HCT116 (cell line): Measurements from ENCODE around the gene CX3CR1. TPM values are rescaled to one million over a fixed set of nuclear protein-coding genes. Genes with fewer than 3 reads are reported as not detected.
A peak's percentile ranks its signal among the peaks of the same experiment; 100 is the strongest.

ENCODE experiments used
- ATAC-seq: fragments of 200-7000 bp; cut with Tn5 transposase; 2 replicates; pipeline ENCODE4 v1.9.1; 2020; ENCODE audit warnings: mild to moderate bottlenecking, moderate library complexity
- Bru-seq: library from RNA; stranded (reverse); fragments of 400-500 nt; gene quantifications from one replicate; lab custom pipeline; 2021; lab: Mats Ljungman, UMichigan
- BruChase-seq, 2 experiments: library from RNA; stranded (reverse); fragments of 400-500 nt; gene quantifications; one replicate each; lab custom pipeline; 2021; lab: Mats Ljungman, UMichigan
- BruUV-seq: library from RNA; stranded (reverse); fragments of 400-500 nt; replicated peaks from 2 replicates; lab custom pipeline; 2021; lab: Mats Ljungman, UMichigan
- CTCF ChIA-PET: fragments of 300-600 bp; sonication (Branson Sonifier 250); formaldehyde crosslinking; loops from one replicate; lab custom pipeline; 2021; ENCODE audit warnings: antibody characterized with exemption; lab: Charles Lee
- POLR2A ChIA-PET: fragments of 300-600, 350-600 bp; sonication (Branson Sonifier 250); formaldehyde crosslinking; loops from one replicate; lab custom pipeline; 2021; ENCODE audit warnings: antibody characterized with exemption; lab: Charles Lee
- RAD21 ChIA-PET, 2 experiments: fragments of 300-600 bp; sonication (Branson Sonifier 250); formaldehyde crosslinking; loops; one replicate each; lab custom pipeline; 2023; ENCODE audit warnings: low total read pairs in 2 of 2; ENCODE audit not compliant: uncharacterized antibody in 2 of 2, unreplicated experiment in 2 of 2, low non-redundant PET in 1 of 2; lab: Charles Lee
- DNase-seq: peaks from one replicate; pipeline ENCODE4 v3.0.0-alpha.2; 2010; ENCODE audit warnings: low read depth, low spot score
- H2AFZ ChIP-seq: fragments of 200-600 bp; shearing (Covaris generic), sonication (generic); 2 replicates; pipeline ENCODE4 v1.6.1; 2017; ENCODE audit warnings: low read depth, mixed run types, mixed read lengths, antibody characterized with exemption, low read length; ENCODE audit not compliant: poor library complexity, severe bottlenecking
- H3K27ac ChIP-seq: 2 replicates; pipeline ENCODE4 v1.5.1; 2012; ENCODE audit warnings: low read depth, low read length
- H3K27me3 ChIP-seq: fragments of 200-600 bp; sonication (generic); 2 replicates; pipeline ENCODE4 v1.6.1; 2016; ENCODE audit warnings: mixed run types, low read length, mixed read lengths; ENCODE audit not compliant: insufficient read depth
- H3K36me3 ChIP-seq, 2 experiments: fragments of 200-500 bp in 1 of 2; fragments of 200-600 bp in 1 of 2; sonication (Bioruptor generic) in 1 of 2; sonication (generic) in 1 of 2; 2 replicates each; pipeline versions ENCODE4 v1.5.1 to v1.6.1; 2014 to 2016; ENCODE audit warnings: low read length in 2 of 2, inconsistent platforms in 1 of 2, mixed read lengths in 1 of 2, mixed run types in 1 of 2; ENCODE audit not compliant: insufficient read depth in 2 of 2, control insufficient read depth in 1 of 2
- H3K4me1 ChIP-seq, 2 experiments: fragments of 200-600 bp in 1 of 2; sonication (generic) in 1 of 2; 2 replicates each; pipeline versions ENCODE4 v1.5.1 to v1.6.1; 2012 to 2017; ENCODE audit warnings: low read length in 2 of 2, inconsistent platforms in 1 of 2, mild to moderate bottlenecking in 1 of 2, mixed read lengths in 1 of 2, mixed run types in 1 of 2, moderate library complexity in 1 of 2; ENCODE audit not compliant: insufficient read depth in 2 of 2, control insufficient read depth in 1 of 2
- H3K4me2 ChIP-seq: fragments of 200-600 bp; sonication (generic); 2 replicates; pipeline ENCODE4 v1.6.1; 2017; ENCODE audit warnings: mixed run types, low read length, mixed read lengths
- H3K4me3 ChIP-seq, 2 experiments: fragments of 200-600 bp in 1 of 2; sonication (generic) in 1 of 2; replicated peaks in 1 of 2; 2 replicates each; pipeline ENCODE4 v1.5.1; 2011 to 2016; ENCODE audit warnings: low read length in 2 of 2, control low read depth in 1 of 2, low read depth in 1 of 2, mild to moderate bottlenecking in 1 of 2, mixed read lengths in 1 of 2, mixed run types in 1 of 2
- H3K79me2 ChIP-seq: fragments of 200-600 bp; sonication (generic); 2 replicates; pipeline ENCODE4 v1.6.1; 2017; ENCODE audit warnings: mild to moderate bottlenecking, mixed run types, low read length, moderate library complexity, mixed read lengths; ENCODE audit not compliant: insufficient read depth
- H3K9ac ChIP-seq: fragments of 200-600 bp; sonication (generic); 2 replicates; pipeline ENCODE4 v1.6.1; 2016; ENCODE audit warnings: low read length, mixed read lengths
- H3K9me2 ChIP-seq: fragments of 200-600 bp; sonication (generic), shearing (Covaris generic); 2 replicates; pipeline ENCODE4 v1.6.1; 2017; ENCODE audit warnings: mixed run types, mild to moderate bottlenecking, moderate library complexity; ENCODE audit not compliant: insufficient read depth
- H3K9me3 ChIP-seq, 2 experiments: fragments of 200-500 bp in 1 of 2; fragments of 200-600 bp in 1 of 2; sonication (Bioruptor generic) in 1 of 2; sonication (generic) in 1 of 2; 2 replicates each; pipeline ENCODE4 v1.6.1; 2014 to 2017; ENCODE audit warnings: low read length in 2 of 2, mixed read lengths in 2 of 2, inconsistent platforms in 1 of 2, low read depth in 1 of 2, mild to moderate bottlenecking in 1 of 2, mixed run types in 1 of 2, moderate library complexity in 1 of 2; ENCODE audit not compliant: control insufficient read depth in 1 of 2, insufficient read depth in 1 of 2
- H4K20me1 ChIP-seq: fragments of 200-600 bp; sonication (generic), shearing (Covaris generic); 2 replicates; pipeline ENCODE4 v1.6.1; 2017; ENCODE audit warnings: mixed run types, mild to moderate bottlenecking, moderate library complexity; ENCODE audit not compliant: insufficient read depth
- CBX3 ChIP-seq: IDR thresholded peaks from 2 replicates; pipeline ENCODE4 v1.6.1; 2012; ENCODE audit warnings: low read depth
- CEBPB ChIP-seq: IDR thresholded peaks from 2 replicates; pipeline ENCODE4 v1.6.1; 2012; ENCODE audit warnings: low read depth
- EGR1 ChIP-seq: IDR thresholded peaks from 2 replicates; pipeline ENCODE4 v1.6.1; 2012; ENCODE audit warnings: low read depth
- ELF1 ChIP-seq: IDR thresholded peaks from 2 replicates; pipeline ENCODE4 v1.6.1; 2012; ENCODE audit warnings: low read depth, borderline replicate concordance
- JUND ChIP-seq: IDR thresholded peaks from 2 replicates; pipeline ENCODE4 v1.6.1; 2012
- POLR2A ChIP-seq: IDR thresholded peaks from 2 replicates; pipeline ENCODE4 v1.7.0; 2011; ENCODE audit warnings: borderline replicate concordance; ENCODE audit not compliant: insufficient read depth, insufficient read length; ENCODE audit errors: extremely low read depth
- POLR2AphosphoS5 ChIP-seq: IDR thresholded peaks from 2 replicates; pipeline ENCODE4 v1.6.1; 2011; ENCODE audit warnings: mild to moderate bottlenecking, low read depth, low read length, moderate library complexity
- SIN3A ChIP-seq: IDR thresholded peaks from 2 replicates; pipeline ENCODE4 v1.6.1; 2012; ENCODE audit warnings: low read depth
- SRF ChIP-seq: IDR thresholded peaks from 2 replicates; pipeline ENCODE4 v1.6.1; 2012; ENCODE audit warnings: low read depth
- YY1 ChIP-seq: IDR thresholded peaks from 2 replicates; pipeline ENCODE4 v1.6.1; 2011; ENCODE audit warnings: low read length, low read depth, moderate library complexity, mild to moderate bottlenecking; ENCODE audit not compliant: insufficient replicate concordance; ENCODE audit errors: extremely low read depth
- ZFX ChIP-seq: fragments of 450-650 bp; IDR thresholded peaks from 2 replicates; pipeline ENCODE4 v1.6.1; 2017
- intact Hi-C: fragments of 100-400 bp; cut with micrococcal nuclease; formaldehyde crosslinking; loops from 2 replicates; pipeline ENCODE4 v1.10.0; 2022
- long read RNA-seq: library from polyadenylated mRNA; unstranded; transcript quantifications from one replicate; pipeline ENCODE4 v2.0.0, GENCODE V29; 2021; ENCODE audit not compliant: unreplicated experiment
- polyA plus RNA-seq: library from polyadenylated mRNA; unstranded; fragments of >200 nt; gene quantifications from 2 replicates; pipeline ENCODE4 v1.2.1, GENCODE V29; 2012; ENCODE audit warnings: missing spikeins
- total RNA-seq: library from RNA; stranded (reverse); gene quantifications from one replicate; pipeline ENCODE4 v1.2.1, GENCODE V29; 2021; ENCODE audit not compliant: unreplicated experiment
- TF ChIP-seq, protein P1 (sequence below): IDR thresholded peaks from 2 replicates; pipeline ENCODE4 v1.6.1; 2012; ENCODE audit warnings: low read depth
- TF ChIP-seq, protein P2 (sequence below): IDR thresholded peaks from 2 replicates; pipeline ENCODE4 v1.6.1; 2012

Gene CX3CR1, protein sequence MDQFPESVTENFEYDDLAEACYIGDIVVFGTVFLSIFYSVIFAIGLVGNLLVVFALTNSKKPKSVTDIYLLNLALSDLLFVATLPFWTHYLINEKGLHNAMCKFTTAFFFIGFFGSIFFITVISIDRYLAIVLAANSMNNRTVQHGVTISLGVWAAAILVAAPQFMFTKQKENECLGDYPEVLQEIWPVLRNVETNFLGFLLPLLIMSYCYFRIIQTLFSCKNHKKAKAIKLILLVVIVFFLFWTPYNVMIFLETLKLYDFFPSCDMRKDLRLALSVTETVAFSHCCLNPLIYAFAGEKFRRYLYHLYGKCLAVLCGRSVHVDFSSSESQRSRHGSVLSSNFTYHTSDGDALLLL
- 0.10 TPM for total RNA-seq
- 0.05 TPM in 1 of 2 replicates, not detected in the other for polyA plus RNA-seq
- percentile 5 among the genes with signal in this experiment for Bru-seq, nascent RNA
- percentile 10 among the genes with signal in this experiment for BruChase-seq, experiment 1, labeled RNA remaining after a 6-hour chase
- BruChase-seq, experiment 2, labeled RNA remaining after a 2-hour chase, result percentile 16 among the genes with signal in this experiment
- long read RNA-seq, result 0 reads

- Histone ChIP-seq H3K9ac (no peak within 1 kb of the TSS), H3K27ac (no peak within 1 kb of the TSS), H2AFZ (no peak within 1 kb of the TSS), H3K36me3 (no peaks in the 10 kb centered on the region), H3K4me3 (no peak within 1 kb of the TSS), H3K79me2 (no peaks in the 10 kb centered on the region), H3K9me3 (no peaks in the 10 kb centered on the region), H3K9me2 (no peaks in the 10 kb centered on the region), H3K4me1 (no peaks in the 10 kb centered on the region), H3K27me3 (peaks cover 30% of the 10 kb centered on the region), H4K20me1 (no peaks in the 10 kb centered on the region), H3K4me2 (no peak within 1 kb of the TSS)
- CTCF ChIA-PET, result interaction anchor here (0.8 to 2.8 kb wide), 5 partner anchors 8 to 154 kb away, joined by 3 to 15 read pairs (median 3); no protein-coding TSS in a partner anchor
- intact Hi-C loops, result no loop called here
- POLR2A ChIA-PET, result no interaction called here
- no TSS peak for BruUV-seq
- 0 out of 2 replicates have a peak, but pooled peaks have one; percentile 30 for ATAC-seq
- TF ChIP-seq SIN3A (no peak), CBX3 (no peak), POLR2A (no peak)
- RAD21 ChIA-PET, result no interaction called here
- DNase-seq, result no peak
These were observed at the start of gene CX3CR1 for GRCh38 chr3:39279745-39280517. Gene CX3CR1, minus strand, starts transcription at chr3:39280036. Its CDS starts 13,527 bp downstream, at chr3:39266509.

GRCh38 chr3:39329493-39329892, 49.7 kb upstream of the CX3CR1 start, which contains the start of gene CCR8:
Gene CCR8, plus strand, starts transcription at chr3:39329709. Its CDS starts 2,623 bp downstream, at chr3:39332332.
- POLR2A ChIA-PET, result no interaction called here
- Histone ChIP-seq H3K27me3 (no peaks in the 10 kb centered on the region), H3K9me3 (no peaks in the 10 kb centered on the region), H4K20me1 (no peaks in the 10 kb centered on the region), H3K4me3 (no peak within 1 kb of the TSS), H3K9me2 (no peaks in the 10 kb centered on the region), H3K4me2 (no peak within 1 kb of the TSS), H3K9ac (no peak within 1 kb of the TSS), H3K4me1 (no peaks in the 10 kb centered on the region), H3K79me2 (no peaks in the 10 kb centered on the region), H3K36me3 (no peaks in the 10 kb centered on the region), H2AFZ (no peak within 1 kb of the TSS), H3K27ac (no peak within 1 kb of the TSS)
- ATAC-seq (no peak), DNase-seq (no peak)
- BruUV-seq, result no TSS peak
- intact Hi-C loops, result no loop called here
- RAD21 ChIA-PET, result no interaction called here
- CTCF ChIA-PET, result no interaction called here
- TF ChIP-seq POLR2AphosphoS5, result no peak
- no peak for TF ChIP-seq ZFX
- no peak for TF ChIP-seq JUND
- TF ChIP-seq EGR1, result no peak
- TF ChIP-seq, protein P1, sequence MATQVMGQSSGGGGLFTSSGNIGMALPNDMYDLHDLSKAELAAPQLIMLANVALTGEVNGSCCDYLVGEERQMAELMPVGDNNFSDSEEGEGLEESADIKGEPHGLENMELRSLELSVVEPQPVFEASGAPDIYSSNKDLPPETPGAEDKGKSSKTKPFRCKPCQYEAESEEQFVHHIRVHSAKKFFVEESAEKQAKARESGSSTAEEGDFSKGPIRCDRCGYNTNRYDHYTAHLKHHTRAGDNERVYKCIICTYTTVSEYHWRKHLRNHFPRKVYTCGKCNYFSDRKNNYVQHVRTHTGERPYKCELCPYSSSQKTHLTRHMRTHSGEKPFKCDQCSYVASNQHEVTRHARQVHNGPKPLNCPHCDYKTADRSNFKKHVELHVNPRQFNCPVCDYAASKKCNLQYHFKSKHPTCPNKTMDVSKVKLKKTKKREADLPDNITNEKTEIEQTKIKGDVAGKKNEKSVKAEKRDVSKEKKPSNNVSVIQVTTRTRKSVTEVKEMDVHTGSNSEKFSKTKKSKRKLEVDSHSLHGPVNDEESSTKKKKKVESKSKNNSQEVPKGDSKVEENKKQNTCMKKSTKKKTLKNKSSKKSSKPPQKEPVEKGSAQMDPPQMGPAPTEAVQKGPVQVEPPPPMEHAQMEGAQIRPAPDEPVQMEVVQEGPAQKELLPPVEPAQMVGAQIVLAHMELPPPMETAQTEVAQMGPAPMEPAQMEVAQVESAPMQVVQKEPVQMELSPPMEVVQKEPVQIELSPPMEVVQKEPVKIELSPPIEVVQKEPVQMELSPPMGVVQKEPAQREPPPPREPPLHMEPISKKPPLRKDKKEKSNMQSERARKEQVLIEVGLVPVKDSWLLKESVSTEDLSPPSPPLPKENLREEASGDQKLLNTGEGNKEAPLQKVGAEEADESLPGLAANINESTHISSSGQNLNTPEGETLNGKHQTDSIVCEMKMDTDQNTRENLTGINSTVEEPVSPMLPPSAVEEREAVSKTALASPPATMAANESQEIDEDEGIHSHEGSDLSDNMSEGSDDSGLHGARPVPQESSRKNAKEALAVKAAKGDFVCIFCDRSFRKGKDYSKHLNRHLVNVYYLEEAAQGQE, result no peak
- TF ChIP-seq CEBPB, result no peak
- TF ChIP-seq, protein P2, sequence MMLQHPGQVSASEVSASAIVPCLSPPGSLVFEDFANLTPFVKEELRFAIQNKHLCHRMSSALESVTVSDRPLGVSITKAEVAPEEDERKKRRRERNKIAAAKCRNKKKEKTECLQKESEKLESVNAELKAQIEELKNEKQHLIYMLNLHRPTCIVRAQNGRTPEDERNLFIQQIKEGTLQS, result no peak
- no peak for TF ChIP-seq YY1
- no peak for TF ChIP-seq SIN3A
- TF ChIP-seq ELF1, result no peak
- TF ChIP-seq SRF, result no peak
